GM12892 (cell line): ENCODE data around the gene CDH26.

Source experiments
- POLR2A ChIP-seq: IDR thresholded peaks from 2 replicates; pipeline ENCODE4 v1.6.1; 2011; ENCODE audit warnings: low read depth, low read length, control low read depth
- TAF1 ChIP-seq: IDR thresholded peaks from 2 replicates; pipeline ENCODE4 v1.6.1; 2011; ENCODE audit warnings: low read depth, mild to moderate bottlenecking, control low read depth, low read length, borderline replicate concordance

DNA sequence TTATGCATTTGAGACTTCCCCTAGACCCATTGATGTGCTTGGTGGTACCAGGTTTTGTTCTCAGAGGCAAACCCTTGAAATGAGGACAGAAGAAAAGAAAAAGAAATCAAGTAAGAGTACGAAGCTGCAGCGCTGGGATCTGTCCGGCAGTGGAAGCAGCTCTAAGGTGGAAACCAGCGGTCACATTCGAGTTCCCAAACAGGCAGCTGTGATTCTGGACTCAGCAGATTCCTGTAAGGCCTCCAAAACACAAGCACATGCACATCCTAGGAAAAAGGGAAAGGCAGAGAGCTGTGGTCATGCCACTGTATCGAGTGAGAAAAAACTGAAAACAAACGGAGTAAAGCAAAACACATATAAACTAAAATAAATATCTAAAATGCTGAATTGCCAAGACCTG, 13.5 kb upstream of the CDH26 start:
- no peak for TF ChIP-seq TAF1
- TF ChIP-seq POLR2A, result no peak
